Measurements from ENCODE around the gene PRKAR1B.

DNA sequence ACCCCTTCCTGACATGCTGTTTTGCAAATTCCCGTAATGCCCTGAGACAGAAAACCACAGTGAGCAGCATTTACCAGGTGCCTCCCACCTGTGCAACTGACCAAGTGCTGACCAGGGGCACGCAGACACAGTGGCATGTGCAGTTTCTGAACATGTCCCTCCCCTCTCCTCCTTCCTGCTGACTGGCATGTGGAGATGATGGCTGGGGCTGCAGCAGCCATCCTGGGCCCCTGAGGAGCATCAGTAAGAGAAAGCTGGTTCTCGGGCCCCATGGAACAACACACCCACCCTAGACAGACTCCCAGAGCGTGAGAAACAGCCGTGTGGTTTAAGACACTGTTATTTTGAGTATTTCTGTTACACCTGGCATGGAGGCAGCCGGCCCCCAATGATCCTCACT, 141.2 kb downstream of the PRKAR1B start:
- TF ChIP-seq, protein P1, sequence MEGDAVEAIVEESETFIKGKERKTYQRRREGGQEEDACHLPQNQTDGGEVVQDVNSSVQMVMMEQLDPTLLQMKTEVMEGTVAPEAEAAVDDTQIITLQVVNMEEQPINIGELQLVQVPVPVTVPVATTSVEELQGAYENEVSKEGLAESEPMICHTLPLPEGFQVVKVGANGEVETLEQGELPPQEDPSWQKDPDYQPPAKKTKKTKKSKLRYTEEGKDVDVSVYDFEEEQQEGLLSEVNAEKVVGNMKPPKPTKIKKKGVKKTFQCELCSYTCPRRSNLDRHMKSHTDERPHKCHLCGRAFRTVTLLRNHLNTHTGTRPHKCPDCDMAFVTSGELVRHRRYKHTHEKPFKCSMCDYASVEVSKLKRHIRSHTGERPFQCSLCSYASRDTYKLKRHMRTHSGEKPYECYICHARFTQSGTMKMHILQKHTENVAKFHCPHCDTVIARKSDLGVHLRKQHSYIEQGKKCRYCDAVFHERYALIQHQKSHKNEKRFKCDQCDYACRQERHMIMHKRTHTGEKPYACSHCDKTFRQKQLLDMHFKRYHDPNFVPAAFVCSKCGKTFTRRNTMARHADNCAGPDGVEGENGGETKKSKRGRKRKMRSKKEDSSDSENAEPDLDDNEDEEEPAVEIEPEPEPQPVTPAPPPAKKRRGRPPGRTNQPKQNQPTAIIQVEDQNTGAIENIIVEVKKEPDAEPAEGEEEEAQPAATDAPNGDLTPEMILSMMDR (IDR thresholded peaks at IDR 0.05): no peak
- TF ChIP-seq POLR2AphosphoS5 (IDR thresholded peaks at IDR 0.05) (no peak), POLR2A (IDR thresholded peaks at IDR 0.05) (no peak)
